Measurements from ENCODE around the gene PCDHGC3.

Gene PCDHGC3

DNA sequence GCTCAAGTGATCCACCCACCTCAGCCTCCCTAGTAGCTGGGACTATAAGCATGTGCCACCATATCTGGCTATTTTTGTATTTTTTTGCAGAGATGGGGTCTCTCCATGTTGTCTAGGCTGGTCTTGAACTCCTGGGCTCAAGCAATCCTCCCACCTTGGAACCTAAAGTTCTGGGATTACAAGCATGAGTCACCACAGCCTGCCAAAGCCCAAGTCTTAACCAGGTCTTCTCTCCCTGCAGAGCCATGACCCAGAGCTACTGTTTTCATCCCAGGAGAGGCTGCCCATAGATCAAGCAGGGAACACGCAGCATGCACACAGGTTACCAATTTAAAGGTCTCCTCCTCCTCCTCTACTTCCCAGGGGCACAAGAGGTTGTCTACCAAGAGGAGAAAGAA is 42.9 kb downstream of the PCDHGC3 start:
- in situ Hi-C loops (cut with HindIII; ENCODE audit: low sequenced_read_pairs) = no loop called here

DNA sequence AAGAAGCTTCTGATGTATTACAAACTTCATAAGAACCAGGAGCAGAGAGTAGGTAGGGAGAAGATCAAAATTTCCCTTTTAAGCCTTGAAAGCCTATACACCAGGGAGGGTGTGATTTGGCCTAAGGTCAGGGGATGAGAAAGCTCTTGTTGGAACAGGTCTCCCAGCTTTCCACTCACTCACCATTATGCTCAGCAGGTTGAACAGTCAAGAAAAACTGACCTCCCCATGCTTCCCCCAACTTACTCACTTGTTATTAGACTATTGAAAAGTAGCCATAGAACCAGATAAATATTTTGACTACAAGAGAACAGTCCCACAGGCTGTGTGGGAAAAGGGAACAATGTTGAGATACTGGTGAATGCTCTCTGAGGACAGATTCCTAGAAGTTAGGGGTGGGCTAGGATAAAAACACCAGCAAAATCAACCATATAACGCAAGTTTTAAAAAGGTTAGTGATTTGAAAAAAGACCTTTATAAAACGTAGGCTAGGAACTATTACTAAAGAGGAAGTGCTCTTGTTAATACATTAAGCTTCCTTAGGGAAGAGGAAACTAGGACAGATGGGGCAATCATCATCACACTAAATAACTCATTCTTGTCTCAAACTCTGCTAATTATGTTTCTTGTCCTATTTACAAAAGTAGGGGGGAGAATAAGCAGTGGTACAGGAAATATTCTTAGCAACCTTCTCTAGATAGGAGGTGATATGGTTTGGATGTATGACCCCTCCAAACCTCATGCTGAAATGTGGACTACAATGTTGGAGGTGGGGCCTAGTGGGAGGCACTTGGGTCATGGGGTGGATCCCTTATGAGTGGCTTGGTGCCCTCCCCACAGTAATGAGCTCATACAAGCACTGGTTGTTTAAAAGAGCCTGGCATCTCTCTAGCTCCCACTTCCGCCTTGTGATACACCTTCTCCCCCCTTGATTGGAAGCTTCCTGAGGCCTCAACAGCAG is 44.1 kb downstream of the PCDHGC3 start:
- in situ Hi-C loops (cut with HindIII; ENCODE audit: low sequenced_read_pairs) = loop anchor here (5.0 kb wide), 2 partner anchors 33 to 37 kb away; partner anchors contain the start of genes PCDHGC4 and PCDHGC5

DNA sequence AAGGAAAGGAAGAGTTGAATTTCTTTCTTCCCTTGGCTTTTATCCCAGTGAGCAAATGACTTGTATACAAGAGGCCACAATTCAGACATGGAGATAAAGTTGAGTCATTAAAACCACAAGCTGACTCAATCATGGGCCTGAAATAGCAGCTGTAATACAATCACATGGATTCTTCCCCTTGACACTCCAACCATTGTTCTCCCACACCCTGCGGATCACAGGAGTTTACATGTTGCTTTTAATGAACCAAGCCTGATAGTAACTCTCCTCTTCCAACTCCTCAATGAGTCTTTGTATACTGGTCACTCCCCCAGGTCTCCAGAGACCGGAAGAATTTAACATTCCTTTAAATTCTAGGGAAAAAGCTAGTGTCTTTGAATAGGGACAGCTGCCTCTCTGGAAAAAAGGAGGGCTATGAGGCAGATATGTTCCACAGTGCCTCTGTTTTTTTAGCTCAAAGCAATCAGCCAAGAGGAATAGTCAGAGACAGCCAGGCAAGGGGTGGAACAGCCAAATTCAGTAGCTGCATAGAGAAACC is 45.5 kb downstream of the PCDHGC3 start:
- in situ Hi-C loops (cut with HindIII; ENCODE audit: low sequenced_read_pairs) = loop anchor here (5.0 kb wide), 2 partner anchors 34 to 36 kb away; partner anchors contain the start of genes PCDHGC4 and PCDHGC5

GRCh38 chr5:141522301-141522700 is 46.5 kb downstream of the PCDHGC3 start:
- in situ Hi-C loops (cut with HindIII; ENCODE audit: low sequenced_read_pairs) = loop anchor here (5.0 kb wide), 2 partner anchors 35 kb away; partner anchors contain the start of genes PCDHGC4 and PCDHGC5

- in situ Hi-C loops (cut with HindIII; ENCODE audit: low sequenced_read_pairs) = loop anchor here (5.0 kb wide), 2 partner anchors 33 to 37 kb away; partner anchors contain the start of genes PCDHGC4 and PCDHGC5
These were observed 48.2 kb downstream of the PCDHGC3 start for GRCh38 chr5:141523991-141524390.

DNA sequence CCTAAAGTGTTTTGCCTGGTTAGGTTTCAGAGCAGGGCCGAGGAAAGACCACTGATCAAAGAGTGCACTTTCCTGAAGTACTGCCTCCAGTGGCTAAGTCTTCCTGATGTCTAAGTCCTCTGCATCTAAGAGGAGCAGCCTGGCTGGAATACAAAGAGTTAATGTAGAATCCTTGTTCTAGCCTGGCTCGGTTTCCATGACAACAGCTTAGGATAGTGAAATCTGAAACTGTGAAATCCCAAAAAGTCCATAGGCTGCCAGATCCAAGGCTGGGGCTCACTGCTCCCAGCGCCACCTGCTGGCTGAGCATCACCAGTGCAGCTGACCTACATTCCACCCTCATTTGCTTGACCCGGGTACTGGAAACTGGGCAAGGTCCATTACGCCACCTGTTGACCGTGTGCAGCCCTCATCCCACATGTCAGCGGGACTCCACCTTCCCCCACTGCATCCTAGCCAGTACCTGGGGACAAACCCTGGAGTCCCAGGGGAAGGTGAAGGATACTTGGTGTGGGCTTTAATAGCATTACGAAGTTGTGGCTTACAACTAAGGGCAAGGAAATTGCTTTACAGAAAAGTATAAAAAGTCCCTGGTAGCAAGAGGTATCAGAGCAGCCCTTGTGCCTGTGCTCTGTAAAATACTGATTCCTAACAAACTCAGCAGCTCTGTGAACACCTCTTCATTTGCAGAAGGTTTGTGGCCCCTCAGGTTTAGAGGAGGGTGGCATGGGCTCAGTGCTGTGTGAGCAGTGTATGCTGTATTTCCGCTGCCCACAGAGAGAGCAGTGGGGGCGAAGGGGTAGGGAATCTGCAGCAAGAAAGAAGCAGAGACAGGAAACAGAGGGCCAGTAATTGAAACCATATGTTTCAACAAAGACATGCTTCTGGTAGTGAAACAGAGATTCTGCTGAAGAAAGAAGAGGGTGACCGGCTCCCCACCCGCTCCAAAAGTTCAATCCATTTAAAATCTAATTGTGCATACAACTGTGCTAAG is 49.1 kb downstream of the PCDHGC3 start:
- in situ Hi-C loops (cut with HindIII; ENCODE audit: low sequenced_read_pairs) = loop anchor here (5.0 kb wide), 2 partner anchors 32 to 38 kb away; partner anchors contain the start of genes PCDHGC4 and PCDHGC5

GRCh38 chr5:141525653-141526052 is 49.9 kb downstream of the PCDHGC3 start:
- in situ Hi-C loops (cut with HindIII; ENCODE audit: low sequenced_read_pairs) = no loop called here

- in situ Hi-C loops (cut with HindIII; ENCODE audit: low sequenced_read_pairs) = no loop called here
These were observed 51.7 kb downstream of the PCDHGC3 start for GRCh38 chr5:141527426-141527825.
